Measurements from ENCODE around the gene ADCY1.

GRCh38 chr7:45593877-45594276 is 19.7 kb downstream of the ADCY1 start:
- TF ChIP-seq CTCF (IDR thresholded peaks at IDR 0.05) (no peak), POLR2AphosphoS5 (IDR thresholded peaks at IDR 0.05) (no peak)
